GM23248 (cell line): ENCODE data around the gene AMD1.

Source experiments
- EZH2 ChIP-seq: fragments of 200-600 bp; sonication (generic); IDR thresholded peaks from 2 replicates; pipeline ENCODE4 v1.6.1; 2018; ENCODE audit warnings: antibody characterized with exemption, mild to moderate bottlenecking; ENCODE audit not compliant: insufficient read depth, poor library complexity, severe bottlenecking
- EZH2phosphoT487 ChIP-seq: fragments of 200-600 bp; sonication (generic); IDR thresholded peaks from 2 replicates; pipeline ENCODE4 v1.6.1; 2018; ENCODE audit warnings: antibody characterized with exemption, moderate library complexity, mild to moderate bottlenecking, low read depth; ENCODE audit not compliant: insufficient read depth

DNA sequence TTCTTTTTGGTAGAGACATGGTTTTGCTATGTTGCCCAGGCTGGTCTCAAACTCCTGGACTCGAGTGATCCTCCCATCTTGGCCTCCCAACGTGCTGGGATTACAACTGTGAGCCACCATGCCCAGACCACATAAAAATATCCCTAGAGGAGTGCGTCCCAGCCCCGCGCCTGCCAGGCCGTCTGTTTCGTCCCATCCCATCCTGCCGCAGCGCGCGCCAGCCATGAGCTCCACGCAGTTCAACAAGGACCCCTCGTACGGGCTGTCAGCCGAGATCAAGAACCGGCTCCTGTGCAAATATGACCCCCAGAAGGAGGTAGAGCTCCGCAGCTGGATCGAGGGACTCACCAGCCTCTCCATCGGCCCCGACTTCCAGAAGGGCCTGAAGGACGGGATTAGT is 16.6 kb upstream of the AMD1 start:
- no peak for TF ChIP-seq EZH2
- no peak for TF ChIP-seq EZH2phosphoT487
